SK-N-SH treated with all-trans-retinoic acid at 6 μM for 48 hours (cell line): ENCODE measurements around the gene C12orf75.

Experiments
- ARNTL ChIP-seq: fragments of 450-650 bp; formaldehyde crosslinking; IDR thresholded peaks from 2 replicates; pipeline ENCODE4 v1.5.0; 2020; ENCODE audit warnings: low read depth, mild to moderate bottlenecking, moderate library complexity, borderline replicate concordance
- BACH2 ChIP-seq: fragments of 250-450 bp; sonication (Bioruptor Pico); IDR thresholded peaks from 2 replicates; pipeline ENCODE4 v1.9.0; 2021; ENCODE audit warnings: mild to moderate bottlenecking, borderline replicate concordance
- CREB5 ChIP-seq: fragments of 250-450 bp; sonication (Bioruptor Pico); IDR thresholded peaks from 2 replicates; pipeline ENCODE4 v1.5.1; 2020; ENCODE audit warnings: low read depth, mild to moderate bottlenecking, moderate library complexity
- PATZ1 ChIP-seq: fragments of 250-450 bp; sonication (Bioruptor Pico); IDR thresholded peaks from 2 replicates; pipeline ENCODE4 v1.8.0; 2020; ENCODE audit warnings: mild to moderate bottlenecking, moderate library complexity, borderline replicate concordance
- POU6F1 ChIP-seq: fragments of 250-450 bp; sonication (Bioruptor Pico); IDR thresholded peaks from 2 replicates; pipeline ENCODE4 v1.8.0; 2021; ENCODE audit warnings: low read depth, mild to moderate bottlenecking, moderate library complexity, borderline replicate concordance
- SNAI2 ChIP-seq: fragments of 250-450 bp; sonication (Bioruptor Pico); IDR thresholded peaks from 2 replicates; pipeline ENCODE4 v1.5.0; 2020; ENCODE audit warnings: mild to moderate bottlenecking, moderate library complexity
- ZFP3 ChIP-seq: fragments of 250-450 bp; sonication (Bioruptor Pico); IDR thresholded peaks from 2 replicates; pipeline ENCODE4 v1.5.0; 2020; ENCODE audit warnings: mild to moderate bottlenecking, moderate library complexity
- ZNF565 ChIP-seq: fragments of 450-650 bp; formaldehyde crosslinking; conservative IDR thresholded peaks from 2 replicates; pipeline ENCODE4 v1.5.0; 2020; ENCODE audit warnings: low read depth, mild to moderate bottlenecking, moderate library complexity
- ZNF70 ChIP-seq: fragments of 450-650 bp; formaldehyde crosslinking; IDR thresholded peaks from 2 replicates; pipeline ENCODE4 v1.5.0; 2020; ENCODE audit warnings: mild to moderate bottlenecking, moderate library complexity

DNA sequence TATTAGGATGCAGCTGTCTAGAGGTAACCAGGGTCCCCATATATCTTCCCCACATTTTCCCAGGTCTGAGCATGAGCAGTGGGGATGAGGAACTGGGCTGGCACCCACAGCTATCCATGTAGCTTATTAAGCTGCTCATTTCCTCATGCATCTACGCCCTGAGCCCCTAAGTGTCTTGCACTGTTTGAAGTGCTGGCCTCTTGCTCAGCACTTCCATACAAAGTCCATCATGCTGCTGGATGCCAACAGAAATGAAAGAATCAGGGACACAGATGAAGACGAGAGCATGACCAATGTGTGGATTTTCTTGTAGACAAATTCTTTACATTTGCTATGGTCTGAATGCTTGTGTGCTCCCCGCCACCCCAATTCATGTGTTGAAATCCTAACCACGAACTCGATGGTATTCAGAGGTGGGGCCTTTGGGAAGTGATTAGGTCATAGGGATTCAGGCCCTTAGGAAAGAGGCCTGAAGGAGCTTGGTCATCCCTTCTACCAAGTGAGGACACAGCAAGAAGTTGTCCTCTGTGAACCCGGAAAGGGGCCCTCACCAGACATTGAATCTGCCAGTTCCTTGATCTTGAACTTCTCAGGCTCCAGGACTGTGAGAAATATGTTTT lies 54.5 kb downstream of the C12orf75 start:
- TF ChIP-seq ZNF70 (no peak), POU6F1 (CRISPR knock-in tag) (no peak), CREB5 (CRISPR knock-in tag) (no peak), SNAI2 (CRISPR knock-in tag) (no peak), ARNTL (CRISPR knock-in tag) (no peak), ZFP3 (CRISPR knock-in tag) (no peak), BACH2 (no peak), PATZ1 (CRISPR knock-in tag) (no peak), ZNF565 (no peak)
